ENCODE data around the gene PPL. TPM values are rescaled to one million over a fixed set of nuclear protein-coding genes. Genes with fewer than 3 reads are reported as not detected.
"Not testable (repeated sequence)": the region's sequence is repeated elsewhere in the genome, so short reads cannot be mapped to it uniquely, and the experiment has no call there.

The PPL gene
- total and polyA plus RNA-seq, 2 donors (not counting 3 experiments of a cell fraction or from before 2014, with no cell fraction given) = 0.07 to 0.20 TPM

GRCh38 chr16:4954714-4955113 lies 17.8 kb upstream of the PPL start:
- TF ChIP-seq MAX (IDR thresholded peaks at IDR 0.05; ENCODE audit: insufficient read depth, insufficient read length) (no peak), JUN (IDR thresholded peaks at IDR 0.05; ENCODE audit: borderline replicate concordance, insufficient read depth, insufficient read length, low read depth) (no peak), POLR2A (IDR thresholded peaks at IDR 0.05; ENCODE audit: low read depth, low read length) (no peak), MYC (IDR thresholded peaks at IDR 0.05; ENCODE audit: low read depth, low read length) (no peak), EZH2 (IDR thresholded peaks at IDR 0.05; ENCODE audit: borderline replicate concordance, low read depth, low read length, severe bottlenecking) (no peak), CTCF (IDR thresholded peaks at IDR 0.05; ENCODE audit: extremely low read depth in 1 of 2, insufficient read depth in 1 of 2, low read depth in 1 of 2, low read length in 2 of 2) (no peak), GATA2 (IDR thresholded peaks at IDR 0.05; ENCODE audit: insufficient read depth, insufficient read length, low read depth, low read length) (no peak), POLR2AphosphoS5 (IDR thresholded peaks at IDR 0.05; ENCODE audit: insufficient read depth, low read depth, low read length) (no peak), FOS (IDR thresholded peaks at IDR 0.05; ENCODE audit: borderline replicate concordance, insufficient read depth, low read length) (no peak)
- dilution Hi-C loops (cut with MboI; ENCODE audit: extremely low pct_ligation_motif_present, low sequenced_read_pairs) (no loop called here), intact Hi-C loops (cut with micrococcal nuclease) (loop anchor here (5.0 to 10.0 kb wide), 4 partner anchors 60 to 342 kb away; partner anchors contain the start of genes EEF2KMT, NAGPA and UBALD1)
- Histone ChIP-seq H3K27me3 (ENCODE audit: control insufficient read depth in 2 of 2, insufficient read depth in 2 of 2, low read length in 2 of 2) (peaks cover 0 to 1% of the 10 kb centered on the region in 2 experiments), H3K4me2 (ENCODE audit: insufficient read depth, low read length) (no peak overlapping the region), H3K9me1 (replicated peaks; ENCODE audit: control insufficient read depth, extremely low read depth, insufficient read depth, low read length) (no peaks in the 10 kb centered on the region), H3K79me2 (ENCODE audit: control insufficient read depth, insufficient read depth, low read length) (no peaks in the 10 kb centered on the region), H3K27ac (ENCODE audit: insufficient read depth, low read depth, low read length) (no peak overlapping the region), H4K20me1 (replicated peaks; ENCODE audit: control insufficient read depth, extremely low read depth, insufficient read depth, low read length) (no peaks in the 10 kb centered on the region), H3K4me3 (replicated peaks in 1 of 3; ENCODE audit: insufficient read depth in 1 of 3, low read depth in 1 of 3, low read length in 3 of 3) (no peak overlapping the region), H3K9ac (replicated peaks; ENCODE audit: extremely low read depth, insufficient read depth, low read length) (no peak overlapping the region), H3K9me3 (replicated peaks; ENCODE audit: control insufficient read depth, insufficient read depth, low read length) (no peaks in the 10 kb centered on the region), H3K36me3 (ENCODE audit: control insufficient read depth in 2 of 2, extremely low read depth in 1 of 2, insufficient read depth in 2 of 2, low read length in 2 of 2) (no peaks in the 10 kb centered on the region), H3K4me1 (ENCODE audit: control insufficient read depth, extremely low read depth, insufficient read depth, low read length) (peaks cover 5% of the 10 kb centered on the region), H2AFZ (ENCODE audit: low read depth, low read length) (no peak overlapping the region)
- DNase-seq (ENCODE audit: low read depth, low spot score) (no peak), FAIRE-seq (no peak)
- POLR2A ChIA-PET = no interaction called here
- CTCF ChIA-PET = interaction anchor here (1.0 to 1.9 kb wide), 8 partner anchors 10 to 447 kb away, joined by 3 to 5 read pairs (median 4); partner anchors contain the start of genes ANKS3 and DNAAF8
- BruUV-seq (replicated peaks) = no TSS peak

GRCh38 chr16:4951583-4951982 lies 14.6 kb upstream of the PPL start:
- H4K20me1 ChIP-seq (replicated peaks; ENCODE audit: control insufficient read depth, extremely low read depth, insufficient read depth, low read length); H3K9me1 ChIP-seq (replicated peaks; ENCODE audit: control insufficient read depth, extremely low read depth, insufficient read depth, low read length); H3K36me3 ChIP-seq (ENCODE audit: control insufficient read depth in 2 of 2, extremely low read depth in 1 of 2, insufficient read depth in 2 of 2, low read length in 2 of 2); H3K4me3 ChIP-seq (replicated peaks in 1 of 3; ENCODE audit: insufficient read depth in 1 of 3, low read depth in 1 of 3, low read length in 3 of 3); dilution Hi-C loops (cut with MboI; ENCODE audit: extremely low pct_ligation_motif_present, low sequenced_read_pairs); H3K79me2 ChIP-seq (ENCODE audit: control insufficient read depth, insufficient read depth, low read length); H2AFZ ChIP-seq (ENCODE audit: low read depth, low read length); H3K27ac ChIP-seq (ENCODE audit: insufficient read depth, low read depth, low read length); H3K27me3 ChIP-seq (ENCODE audit: control insufficient read depth in 2 of 2, insufficient read depth in 2 of 2, low read length in 2 of 2); CTCF ChIA-PET; FAIRE-seq; H3K4me1 ChIP-seq (ENCODE audit: control insufficient read depth, extremely low read depth, insufficient read depth, low read length); BruUV-seq (replicated peaks); H3K9me3 ChIP-seq (replicated peaks; ENCODE audit: control insufficient read depth, insufficient read depth, low read length); H3K9ac ChIP-seq (replicated peaks; ENCODE audit: extremely low read depth, insufficient read depth, low read length); POLR2A ChIA-PET; DNase-seq (ENCODE audit: low read depth, low spot score); H3K4me2 ChIP-seq (ENCODE audit: insufficient read depth, low read length): not testable (repeated sequence)
- intact Hi-C loops (cut with micrococcal nuclease) = loop anchor here (10.0 kb wide), 1 partner anchor 57 kb away; no protein-coding TSS in a partner anchor
